GM10266 (cell line): ENCODE results near the gene PDE7B.

Source experiments
- DNase-seq: peaks from one replicate; pipeline ENCODE4 v3.0.0; 2012; ENCODE audit errors: extremely low spot score
- TF ChIP-seq, protein P1 (sequence below): IDR thresholded peaks from 2 replicates; pipeline ENCODE4 v1.5.1; 2012; ENCODE audit warnings: mild to moderate bottlenecking, low read depth; ENCODE audit not compliant: control insufficient read depth, insufficient read depth; ENCODE audit errors: missing control alignments

PDE7B gene

DNA sequence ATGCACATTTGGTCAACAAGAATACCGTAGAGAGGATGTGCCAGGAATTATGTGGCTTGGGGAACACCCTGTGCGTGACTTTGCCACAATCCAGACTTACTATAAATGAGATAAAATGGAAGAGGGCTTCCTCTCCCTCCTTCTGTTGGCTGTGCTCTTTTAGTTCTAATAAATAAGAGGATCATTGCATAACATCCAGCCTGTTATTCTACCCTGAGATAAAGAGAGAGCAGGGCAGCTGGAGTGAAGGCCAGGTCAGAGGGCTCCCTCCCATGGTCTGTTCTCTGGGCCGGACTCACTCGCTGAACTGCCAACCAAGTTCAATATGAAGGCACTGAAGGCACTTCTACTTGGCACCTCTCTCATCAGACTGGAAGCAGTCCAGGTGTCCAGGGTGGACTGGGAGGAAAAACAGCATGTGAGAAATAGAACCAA, 306.9 kb downstream of the PDE7B start:
- TF ChIP-seq, protein P1, sequence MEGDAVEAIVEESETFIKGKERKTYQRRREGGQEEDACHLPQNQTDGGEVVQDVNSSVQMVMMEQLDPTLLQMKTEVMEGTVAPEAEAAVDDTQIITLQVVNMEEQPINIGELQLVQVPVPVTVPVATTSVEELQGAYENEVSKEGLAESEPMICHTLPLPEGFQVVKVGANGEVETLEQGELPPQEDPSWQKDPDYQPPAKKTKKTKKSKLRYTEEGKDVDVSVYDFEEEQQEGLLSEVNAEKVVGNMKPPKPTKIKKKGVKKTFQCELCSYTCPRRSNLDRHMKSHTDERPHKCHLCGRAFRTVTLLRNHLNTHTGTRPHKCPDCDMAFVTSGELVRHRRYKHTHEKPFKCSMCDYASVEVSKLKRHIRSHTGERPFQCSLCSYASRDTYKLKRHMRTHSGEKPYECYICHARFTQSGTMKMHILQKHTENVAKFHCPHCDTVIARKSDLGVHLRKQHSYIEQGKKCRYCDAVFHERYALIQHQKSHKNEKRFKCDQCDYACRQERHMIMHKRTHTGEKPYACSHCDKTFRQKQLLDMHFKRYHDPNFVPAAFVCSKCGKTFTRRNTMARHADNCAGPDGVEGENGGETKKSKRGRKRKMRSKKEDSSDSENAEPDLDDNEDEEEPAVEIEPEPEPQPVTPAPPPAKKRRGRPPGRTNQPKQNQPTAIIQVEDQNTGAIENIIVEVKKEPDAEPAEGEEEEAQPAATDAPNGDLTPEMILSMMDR = no peak
- DNase-seq = no peak

DNA sequence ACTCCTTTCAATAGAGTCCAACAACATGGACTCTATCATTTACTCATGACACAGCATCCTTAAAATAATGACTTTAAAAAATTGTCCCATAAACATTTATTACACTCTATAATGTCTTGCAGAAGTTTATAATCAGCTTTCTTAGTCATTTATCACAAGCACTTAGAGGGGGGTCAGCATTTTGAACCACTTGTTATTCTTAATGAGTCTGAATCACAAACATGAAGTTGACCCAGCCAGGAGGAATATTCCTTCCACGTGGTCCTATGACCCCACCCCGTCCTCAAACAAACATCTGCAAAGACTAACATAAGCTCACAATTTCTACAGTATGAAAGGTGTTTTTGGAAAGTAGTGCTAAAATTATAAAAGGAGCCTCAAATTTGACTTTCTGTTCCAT, 307.5 kb downstream of the PDE7B start:
- no peak for DNase-seq
- TF ChIP-seq, protein P1 = no peak

DNA sequence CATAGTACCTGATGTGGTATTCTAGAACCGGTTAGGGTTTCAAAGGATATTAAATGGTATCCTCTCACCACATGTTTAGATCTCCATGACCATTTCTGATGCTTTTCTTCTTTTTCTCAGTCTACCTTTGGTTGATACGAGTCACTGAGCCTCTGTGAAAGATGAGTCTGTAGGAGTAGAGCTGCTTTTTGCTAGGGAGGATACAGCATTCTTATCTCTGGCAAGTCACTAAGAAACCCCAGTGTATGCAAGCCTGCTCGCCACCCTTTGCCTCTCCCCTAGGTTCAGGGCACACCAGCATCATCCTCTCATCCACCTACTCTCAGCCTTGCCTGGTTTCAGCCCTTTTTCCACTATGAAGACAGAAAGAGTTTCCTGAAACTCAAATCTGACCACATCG, 308.7 kb downstream of the PDE7B start:
- DNase-seq = no peak
- TF ChIP-seq, protein P1 = no peak

DNA sequence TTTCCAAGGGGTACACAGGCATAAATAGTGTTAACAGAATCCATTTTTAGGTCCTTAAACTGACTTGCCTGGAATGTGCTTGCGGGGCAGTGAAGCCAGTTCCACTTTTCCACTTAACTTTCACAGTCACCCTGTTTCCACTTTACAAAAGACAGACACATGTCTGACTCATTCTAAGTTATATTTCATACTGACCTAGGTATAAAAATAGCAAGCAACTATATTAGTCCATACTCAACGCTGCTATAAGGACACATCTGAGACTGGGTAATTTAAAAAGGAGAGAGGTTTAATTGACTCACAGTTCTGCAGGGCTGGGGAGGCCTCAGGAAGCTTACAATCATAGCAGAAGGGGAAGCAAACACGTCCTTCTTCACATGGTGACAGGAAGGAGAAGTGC, 310.4 kb downstream of the PDE7B start:
- TF ChIP-seq, protein P1 = no peak
- no peak for DNase-seq

DNA sequence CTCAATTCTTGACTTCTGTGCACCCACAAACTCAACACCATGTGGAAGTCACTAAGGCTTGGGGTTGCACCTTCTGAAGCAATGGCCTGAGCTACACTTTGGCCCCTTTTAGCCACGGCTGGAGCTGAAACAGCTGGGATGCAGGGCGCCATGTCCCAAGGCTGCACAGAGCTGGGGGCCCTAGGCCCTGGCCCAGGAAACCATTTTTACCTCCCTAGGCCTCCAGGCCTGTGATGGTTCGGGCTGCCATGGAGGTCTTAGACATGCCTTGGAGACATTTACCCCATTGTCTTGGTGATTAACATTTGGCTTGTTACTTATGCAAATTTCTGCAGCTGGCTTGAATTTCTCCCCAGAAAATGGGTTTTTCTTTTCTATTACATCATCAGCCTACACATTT, 311.8 kb downstream of the PDE7B start:
- no peak for DNase-seq
- TF ChIP-seq, protein P1 = no peak

DNA sequence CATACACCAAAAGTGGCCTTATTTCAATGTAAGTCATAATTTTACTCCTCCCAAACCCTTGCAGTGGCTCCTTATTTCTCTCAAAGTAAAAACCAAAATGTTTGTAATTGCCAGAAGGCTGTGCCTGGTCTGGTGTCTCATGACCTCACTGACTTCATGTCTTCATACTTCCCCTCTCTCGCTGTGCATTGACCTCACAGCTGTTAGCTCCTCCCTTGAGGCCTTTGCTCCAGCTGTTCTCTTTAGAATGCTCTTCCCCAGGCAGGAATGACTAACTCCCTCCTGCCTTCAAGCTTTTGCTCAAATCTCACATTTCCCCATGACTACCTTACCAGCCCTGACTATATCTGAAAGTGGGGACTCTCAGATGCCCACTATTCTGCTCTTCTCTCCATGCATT, 315.3 kb downstream of the PDE7B start:
- no peak for DNase-seq
- TF ChIP-seq, protein P1 = no peak

DNA sequence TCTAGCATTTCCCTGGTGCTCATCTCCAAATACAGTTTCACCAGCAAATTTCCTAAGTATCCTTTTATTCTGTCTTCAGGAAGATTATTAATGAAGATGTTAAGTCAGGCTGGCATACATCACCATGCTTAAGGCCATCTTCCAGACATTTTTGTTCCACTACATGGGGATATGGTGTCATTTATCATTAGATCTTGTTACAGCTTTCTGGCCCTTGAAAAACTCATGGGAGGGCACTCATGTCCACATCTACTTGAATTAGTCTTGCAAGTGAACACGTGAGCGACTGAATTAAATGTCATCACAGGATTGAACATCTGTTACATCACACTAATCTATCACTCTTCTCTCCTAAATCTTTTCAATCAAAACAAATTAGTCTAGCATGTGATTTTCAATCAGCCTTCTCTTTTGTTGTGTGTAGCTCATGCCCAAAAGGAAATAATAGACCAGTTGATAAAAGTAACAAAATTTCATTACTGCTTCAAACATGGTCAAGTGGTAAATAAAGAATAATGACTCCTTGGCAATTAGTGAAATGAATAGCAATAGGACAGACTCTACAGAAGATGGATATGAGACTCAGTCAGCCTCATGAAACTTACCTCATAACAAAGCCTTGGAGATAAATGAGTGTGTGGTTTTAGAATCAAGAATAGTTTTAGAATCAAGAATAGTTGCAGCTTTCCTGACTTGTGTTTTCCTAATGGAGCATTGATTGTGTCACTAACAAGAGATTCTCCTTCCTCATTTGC, 318.1 kb downstream of the PDE7B start:
- DNase-seq = no peak
- TF ChIP-seq, protein P1 = no peak
